ENCODE measurements around the gene CISD3. TPM values are rescaled to one million over a fixed set of nuclear protein-coding genes. Genes with fewer than 3 reads are reported as not detected.
A peak's percentile ranks its signal among the peaks of the same experiment; 100 is the strongest.

CISD3 gene
- total and polyA plus RNA-seq, 3 experiments from 2014 or later: 58.2 to 73.4 (median 59.6) TPM

DNA sequence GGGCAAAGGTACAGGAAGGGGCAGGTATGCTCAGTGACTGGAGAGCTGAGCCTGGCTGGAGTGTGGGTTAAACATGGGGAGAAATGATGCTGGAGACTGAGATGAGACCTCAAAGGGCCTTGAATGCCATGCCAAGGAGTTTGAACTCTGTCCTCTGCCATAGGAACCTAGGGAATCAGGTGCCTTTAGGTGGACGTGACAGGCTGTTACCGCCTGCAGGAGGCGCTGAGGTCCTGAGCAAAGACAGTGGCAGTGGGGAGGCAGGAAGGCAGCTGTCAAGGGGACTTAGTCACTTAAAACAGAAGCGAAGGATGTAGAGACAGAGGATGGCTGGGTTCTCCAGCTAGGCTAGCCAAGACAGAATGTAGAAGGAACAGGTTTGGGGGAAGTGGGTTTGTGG is 31.5 kb downstream of the CISD3 start:
- ChIA-PET POLR2A (no interaction called here), CTCF (interaction anchor here (0.6 to 1.2 kb wide), 3 partner anchors 140 to 1248 kb away, joined by 3 read pairs; no protein-coding TSS in a partner anchor)
- H3K27me3 ChIP-seq (ENCODE audit: insufficient read depth, low read length, poor library complexity, severe bottlenecking): no peaks in the 10 kb centered on the region
- H3K36me3 Mint-ChIP-seq: peaks cover 0 to 83% (median 8%) of the 10 kb centered on the region in 3 donors
- no peaks in the 10 kb centered on the region for H3K27me3 Mint-ChIP-seq
- no peaks in the 10 kb centered on the region for H3K9me3 Mint-ChIP-seq
- peak overlapping the region in 6 of 8 donors; percentile 8 to 86 (median 74) for H3K27ac Mint-ChIP-seq
- no peak overlapping the region for H3K27ac ChIP-seq (ENCODE audit: low read depth, low read length)
- H3K4me1 Mint-ChIP-seq: peaks cover 11 to 14% (median 13%) of the 10 kb centered on the region in 3 donors
- no peak overlapping the region for H3K4me3 Mint-ChIP-seq
- H3K4me1 ChIP-seq (ENCODE audit: insufficient read depth, low read length): peaks cover 7% of the 10 kb centered on the region
- no peak for DNase-seq
- no peak overlapping the region for H3K4me3 ChIP-seq (ENCODE audit: low read length)
- H3K9me3 ChIP-seq (ENCODE audit: low read length): no peaks in the 10 kb centered on the region
- peaks cover 48% of the 10 kb centered on the region for H3K36me3 ChIP-seq (ENCODE audit: insufficient read depth, low read length)

- Histone ChIP-seq H3K4me3 (ENCODE audit: low read length) (no peak overlapping the region), H3K9me3 (ENCODE audit: low read length) (no peaks in the 10 kb centered on the region), H3K4me1 (ENCODE audit: insufficient read depth, low read length) (peaks cover 7% of the 10 kb centered on the region), H3K36me3 (ENCODE audit: insufficient read depth, low read length) (peaks cover 48% of the 10 kb centered on the region), H3K27me3 (ENCODE audit: insufficient read depth, low read length, poor library complexity, severe bottlenecking) (no peaks in the 10 kb centered on the region), H3K27ac (ENCODE audit: low read depth, low read length) (no peak overlapping the region)
- Mint-ChIP-seq H3K9me3 (no peaks in the 10 kb centered on the region), H3K36me3 (peaks cover 0 to 86% (median 9%) of the 10 kb centered on the region in 3 donors), H3K27me3 (no peaks in the 10 kb centered on the region), H3K4me3 (no peak overlapping the region), H3K4me1 (peaks cover 11 to 15% (median 14%) of the 10 kb centered on the region in 3 donors), H3K27ac (peak overlapping the region in 4 of 8 donors; percentile 23 to 86 (median 70))
- POLR2A ChIA-PET: no interaction called here
- DNase-seq: no peak
- CTCF ChIA-PET: interaction anchor here (0.6 kb wide), 2 partner anchors 11 to 1247 kb away, joined by 3 read pairs; no protein-coding TSS in a partner anchor
Observed at GRCh38 chr17:38762231-38762630, 32.1 kb downstream of the CISD3 start.

GRCh38 chr17:38766341-38766740 is 36.2 kb downstream of the CISD3 start:
- POLR2A ChIA-PET: no interaction called here
- Mint-ChIP-seq H3K27me3 (no peaks in the 10 kb centered on the region), H3K4me1 (peaks cover 3 to 11% (median 7%) of the 10 kb centered on the region in 3 donors)

GRCh38 chr17:38768417-38768816 is 38.3 kb downstream of the CISD3 start:
- Histone ChIP-seq H3K9me3 (ENCODE audit: low read length) (no peaks in the 10 kb centered on the region), H3K27me3 (ENCODE audit: insufficient read depth, low read length, poor library complexity, severe bottlenecking) (no peaks in the 10 kb centered on the region), H3K4me3 (ENCODE audit: low read length) (no peak overlapping the region), H3K27ac (ENCODE audit: low read depth, low read length) (no peak overlapping the region), H3K36me3 (ENCODE audit: insufficient read depth, low read length) (peaks cover 57% of the 10 kb centered on the region), H3K4me1 (ENCODE audit: insufficient read depth, low read length) (no peaks in the 10 kb centered on the region)
- H3K4me3 Mint-ChIP-seq: no peak overlapping the region
- H3K9me3 Mint-ChIP-seq: no peaks in the 10 kb centered on the region
- CTCF ChIA-PET: no interaction called here
- H3K36me3 Mint-ChIP-seq: peaks cover 0 to 96% (median 20%) of the 10 kb centered on the region in 3 donors
- DNase-seq: no peak
- POLR2A ChIA-PET: interaction anchor here (0.6 kb wide), 1 partner anchor 192 kb away, joined by 8 read pairs; no protein-coding TSS in a partner anchor
- H3K27me3 Mint-ChIP-seq: no peaks in the 10 kb centered on the region
- peaks cover 0 to 5% (median 2%) of the 10 kb centered on the region in 3 donors for H3K4me1 Mint-ChIP-seq
- H3K27ac Mint-ChIP-seq: peak overlapping the region in 2 of 8 donors; percentile 29 to 77

More at GRCh38 chr17:38766341-38766740, 36.2 kb downstream of the CISD3 start:
- H3K4me3 ChIP-seq (ENCODE audit: low read length): no peak overlapping the region
- no peaks in the 10 kb centered on the region for H3K9me3 Mint-ChIP-seq
- H3K36me3 Mint-ChIP-seq: peaks cover 0 to 95% (median 14%) of the 10 kb centered on the region in 3 donors
- H3K9me3 ChIP-seq (ENCODE audit: low read length): no peaks in the 10 kb centered on the region
- no peak for DNase-seq
- no peak overlapping the region for H3K27ac ChIP-seq (ENCODE audit: low read depth, low read length)
- H3K36me3 ChIP-seq (ENCODE audit: insufficient read depth, low read length): peaks cover 55% of the 10 kb centered on the region
- peaks cover 6% of the 10 kb centered on the region for H3K4me1 ChIP-seq (ENCODE audit: insufficient read depth, low read length)
- peak overlapping the region in 1 of 7 donors; percentile 70 for H3K4me3 Mint-ChIP-seq
- CTCF ChIA-PET: no interaction called here
- peak overlapping the region in 2 of 8 donors; percentile 25 to 80 for H3K27ac Mint-ChIP-seq
- H3K27me3 ChIP-seq (ENCODE audit: insufficient read depth, low read length, poor library complexity, severe bottlenecking): no peaks in the 10 kb centered on the region

- Histone ChIP-seq H3K9me3 (ENCODE audit: low read length) (no peaks in the 10 kb centered on the region), H3K4me1 (ENCODE audit: insufficient read depth, low read length) (no peaks in the 10 kb centered on the region), H3K4me3 (ENCODE audit: low read length) (no peak overlapping the region), H3K36me3 (ENCODE audit: insufficient read depth, low read length) (peaks cover 64% of the 10 kb centered on the region), H3K27ac (ENCODE audit: low read depth, low read length) (no peak overlapping the region), H3K27me3 (ENCODE audit: insufficient read depth, low read length, poor library complexity, severe bottlenecking) (no peaks in the 10 kb centered on the region)
- CTCF ChIA-PET: no interaction called here
- no peak for DNase-seq
- no peaks in the 10 kb centered on the region for H3K9me3 Mint-ChIP-seq
- no peak overlapping the region for H3K4me3 Mint-ChIP-seq
- POLR2A ChIA-PET: no interaction called here
- no peaks in the 10 kb centered on the region for H3K27me3 Mint-ChIP-seq
- peak overlapping the region in 5 of 8 donors; percentile 11 to 93 (median 24) for H3K27ac Mint-ChIP-seq
- H3K4me1 Mint-ChIP-seq: peaks cover 0 to 2% (median 0%) of the 10 kb centered on the region in 3 donors
- H3K36me3 Mint-ChIP-seq: peaks cover 0 to 87% (median 24%) of the 10 kb centered on the region in 3 donors
Observed at GRCh38 chr17:38773258-38773657, 43.1 kb downstream of the CISD3 start.

GRCh38 chr17:38777641-38778250 is 47.6 kb downstream of the CISD3 start:
- Mint-ChIP-seq H3K27me3 (no peaks in the 10 kb centered on the region), H3K4me1 (peaks cover 0 to 2% (median 0%) of the 10 kb centered on the region in 3 donors), H3K27ac (no peak overlapping the region), H3K4me3 (no peak overlapping the region), H3K9me3 (no peaks in the 10 kb centered on the region), H3K36me3 (peaks cover 3 to 88% (median 26%) of the 10 kb centered on the region in 3 donors)
- Histone ChIP-seq H3K9me3 (ENCODE audit: low read length) (no peaks in the 10 kb centered on the region), H3K27me3 (ENCODE audit: insufficient read depth, low read length, poor library complexity, severe bottlenecking) (no peaks in the 10 kb centered on the region), H3K27ac (ENCODE audit: low read depth, low read length) (no peak overlapping the region), H3K4me1 (ENCODE audit: insufficient read depth, low read length) (no peaks in the 10 kb centered on the region), H3K36me3 (ENCODE audit: insufficient read depth, low read length) (peaks cover 74% of the 10 kb centered on the region), H3K4me3 (ENCODE audit: low read length) (no peak overlapping the region)
- peak in 1 of 5 donors; percentile 18 for DNase-seq
- ChIA-PET POLR2A (interaction anchor here (0.6 kb wide), 1 partner anchor 18 kb away, joined by 4 read pairs; no protein-coding TSS in a partner anchor), CTCF (no interaction called here)

DNA sequence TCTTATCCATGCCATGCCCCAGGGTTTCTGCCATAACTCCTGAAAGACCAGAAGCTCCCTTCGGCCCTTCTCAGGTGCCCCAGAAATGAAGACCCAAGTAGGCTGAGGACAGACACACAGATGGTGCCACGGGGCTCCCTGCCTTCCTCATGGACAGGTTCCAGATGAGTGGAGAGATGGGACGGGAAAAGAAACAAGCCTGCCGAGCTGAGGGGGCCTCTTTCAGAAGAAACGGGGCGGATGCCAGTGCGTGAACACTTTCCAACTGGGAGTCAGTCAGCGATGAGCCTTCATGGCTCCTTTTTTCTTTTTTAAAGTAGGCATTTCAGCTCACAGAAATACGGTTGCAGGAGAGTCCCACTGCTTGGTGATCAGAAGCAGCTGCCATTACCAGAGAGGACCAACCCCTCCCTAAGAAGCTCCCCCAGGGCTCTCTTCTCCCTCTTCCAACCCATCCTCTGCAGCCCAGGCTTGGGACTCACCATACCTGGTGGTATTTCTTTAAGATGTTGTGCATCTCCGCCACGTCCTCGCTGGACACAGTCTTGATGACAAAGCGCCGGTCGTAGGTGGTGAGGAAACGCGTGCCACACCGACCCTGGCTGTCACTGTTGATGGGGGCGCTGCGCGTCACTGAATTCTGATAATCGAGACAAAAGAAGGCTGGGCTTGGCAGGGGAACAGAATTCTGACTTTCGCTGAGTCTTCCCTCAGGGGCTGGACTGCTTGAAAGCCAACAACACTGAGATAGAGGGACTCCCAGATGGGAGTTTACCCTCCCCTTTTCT is 50.0 kb downstream of the CISD3 start:
- H3K9me3 Mint-ChIP-seq: no peaks in the 10 kb centered on the region
- H3K4me1 Mint-ChIP-seq: peaks cover 0 to 2% (median 0%) of the 10 kb centered on the region in 3 donors
- H3K4me1 ChIP-seq (ENCODE audit: insufficient read depth, low read length): no peaks in the 10 kb centered on the region
- H3K9me3 ChIP-seq (ENCODE audit: low read length): no peaks in the 10 kb centered on the region
- DNase-seq: no peak
- no peak overlapping the region for H3K4me3 Mint-ChIP-seq
- ChIA-PET CTCF (interaction anchor here (1.1 kb wide), 1 partner anchor 17 kb away, joined by 3 read pairs; no protein-coding TSS in a partner anchor), POLR2A (interaction anchor here (0.6 kb wide), 1 partner anchor 180 kb away, joined by 4 read pairs; no protein-coding TSS in a partner anchor)
- H3K4me3 ChIP-seq (ENCODE audit: low read length): no peak overlapping the region
- H3K36me3 ChIP-seq (ENCODE audit: insufficient read depth, low read length): peaks cover 79% of the 10 kb centered on the region
- H3K27me3 Mint-ChIP-seq: no peaks in the 10 kb centered on the region
- no peaks in the 10 kb centered on the region for H3K27me3 ChIP-seq (ENCODE audit: insufficient read depth, low read length, poor library complexity, severe bottlenecking)
- H3K36me3 Mint-ChIP-seq: peaks cover 7 to 89% (median 22%) of the 10 kb centered on the region in 3 donors
- H3K27ac ChIP-seq (ENCODE audit: low read depth, low read length): no peak overlapping the region
- H3K27ac Mint-ChIP-seq: peak overlapping the region in 1 of 8 donors; percentile 90

GRCh38 chr17:38783227-38783626 is 53.1 kb downstream of the CISD3 start:
- H3K9me3 ChIP-seq (ENCODE audit: low read length): no peaks in the 10 kb centered on the region
- H3K36me3 Mint-ChIP-seq: peaks cover 7 to 89% (median 18%) of the 10 kb centered on the region in 3 donors
- H3K4me3 ChIP-seq (ENCODE audit: low read length): no peak overlapping the region
- peak overlapping the region in 2 of 8 donors; percentile 56 to 75 for H3K27ac Mint-ChIP-seq
- H3K4me1 Mint-ChIP-seq: peaks cover 0 to 4% (median 0%) of the 10 kb centered on the region in 3 donors
- no peak for DNase-seq
- ChIA-PET POLR2A (no interaction called here), CTCF (no interaction called here)
- H3K9me3 Mint-ChIP-seq: no peaks in the 10 kb centered on the region
- H3K27me3 Mint-ChIP-seq: no peaks in the 10 kb centered on the region
- H3K36me3 ChIP-seq (ENCODE audit: insufficient read depth, low read length): peaks cover 80% of the 10 kb centered on the region
- no peaks in the 10 kb centered on the region for H3K4me1 ChIP-seq (ENCODE audit: insufficient read depth, low read length)
- H3K27me3 ChIP-seq (ENCODE audit: insufficient read depth, low read length, poor library complexity, severe bottlenecking): no peaks in the 10 kb centered on the region
- H3K4me3 Mint-ChIP-seq: no peak overlapping the region
- H3K27ac ChIP-seq (ENCODE audit: low read depth, low read length): no peak overlapping the region
